ENCODE data around the gene FMN1. TPM values are rescaled to one million over a fixed set of nuclear protein-coding genes. Genes with fewer than 3 reads are reported as not detected.

Gene FMN1
- polyA plus RNA-seq, 3 donors = 0.28 to 3.7 (median 0.34) TPM

- peaks cover 6 to 22% (median 9%) of the 10 kb centered on the region in 7 donors for H3K9me3 Mint-ChIP-seq
- no peak overlapping the region for H3K4me2 ChIP-seq (replicated peaks; ENCODE audit: extremely low read depth, low read length, poor library complexity, severe bottlenecking)
- DNase-seq = no peak
- H3K36me3 Mint-ChIP-seq = no peaks in the 10 kb centered on the region
- no peak overlapping the region for H3K4me3 Mint-ChIP-seq
- no peaks in the 10 kb centered on the region for H3K27me3 ChIP-seq (ENCODE audit: control insufficient read depth in 2 of 2, insufficient read depth in 2 of 2, low read length in 2 of 2)
- H3K4me3 ChIP-seq (replicated peaks in 1 of 3; ENCODE audit: low read depth in 2 of 3, low read length in 3 of 3) = no peak overlapping the region
- peaks cover 0 to 14% (median 13%) of the 10 kb centered on the region in 3 donors for H3K27me3 Mint-ChIP-seq (ENCODE audit: low read depth in 3 of 3)
- no peak overlapping the region for H3K27ac Mint-ChIP-seq
- H3K79me2 ChIP-seq (ENCODE audit: insufficient read depth, low read length) = no peaks in the 10 kb centered on the region
- no peaks in the 10 kb centered on the region for H3K4me1 Mint-ChIP-seq
- H4K20me1 ChIP-seq (ENCODE audit: insufficient read depth, low read length) = no peaks in the 10 kb centered on the region
- H2AFZ ChIP-seq (ENCODE audit: insufficient read depth, low read depth, low read length, poor library complexity, severe bottlenecking) = no peak overlapping the region
- no peak overlapping the region for H3K9ac ChIP-seq (ENCODE audit: insufficient read depth, low read length, poor library complexity, severe bottlenecking)
- intact Hi-C loops (cut with micrococcal nuclease) = no loop called here
- no peak overlapping the region for H3K27ac ChIP-seq (ENCODE audit: low read depth in 1 of 2, low read length in 2 of 2)
- H3K4me1 ChIP-seq (ENCODE audit: control insufficient read depth in 1 of 2, insufficient read depth in 2 of 2, low read length in 2 of 2) = no peaks in the 10 kb centered on the region
- TF ChIP-seq, protein P1, sequence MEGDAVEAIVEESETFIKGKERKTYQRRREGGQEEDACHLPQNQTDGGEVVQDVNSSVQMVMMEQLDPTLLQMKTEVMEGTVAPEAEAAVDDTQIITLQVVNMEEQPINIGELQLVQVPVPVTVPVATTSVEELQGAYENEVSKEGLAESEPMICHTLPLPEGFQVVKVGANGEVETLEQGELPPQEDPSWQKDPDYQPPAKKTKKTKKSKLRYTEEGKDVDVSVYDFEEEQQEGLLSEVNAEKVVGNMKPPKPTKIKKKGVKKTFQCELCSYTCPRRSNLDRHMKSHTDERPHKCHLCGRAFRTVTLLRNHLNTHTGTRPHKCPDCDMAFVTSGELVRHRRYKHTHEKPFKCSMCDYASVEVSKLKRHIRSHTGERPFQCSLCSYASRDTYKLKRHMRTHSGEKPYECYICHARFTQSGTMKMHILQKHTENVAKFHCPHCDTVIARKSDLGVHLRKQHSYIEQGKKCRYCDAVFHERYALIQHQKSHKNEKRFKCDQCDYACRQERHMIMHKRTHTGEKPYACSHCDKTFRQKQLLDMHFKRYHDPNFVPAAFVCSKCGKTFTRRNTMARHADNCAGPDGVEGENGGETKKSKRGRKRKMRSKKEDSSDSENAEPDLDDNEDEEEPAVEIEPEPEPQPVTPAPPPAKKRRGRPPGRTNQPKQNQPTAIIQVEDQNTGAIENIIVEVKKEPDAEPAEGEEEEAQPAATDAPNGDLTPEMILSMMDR (IDR thresholded peaks at IDR 0.05) = no peak
- no peaks in the 10 kb centered on the region for H3K36me3 ChIP-seq (replicated peaks in 1 of 2; ENCODE audit: control insufficient read depth in 1 of 2, insufficient read depth in 2 of 2, low read length in 2 of 2)
- peaks cover 0 to 5% of the 10 kb centered on the region in 2 donors for H3K9me3 ChIP-seq (replicated peaks in 1 of 2; ENCODE audit: control insufficient read depth in 1 of 2, insufficient read depth in 1 of 2, low read length in 2 of 2)
- WGBS (ENCODE audit: insufficient coverage) = 82% methylated on average over 3 of the region's 5 CpGs
These were observed 450.9 kb downstream of the FMN1 start for GRCh38 chr15:32743411-32744140.

DNA sequence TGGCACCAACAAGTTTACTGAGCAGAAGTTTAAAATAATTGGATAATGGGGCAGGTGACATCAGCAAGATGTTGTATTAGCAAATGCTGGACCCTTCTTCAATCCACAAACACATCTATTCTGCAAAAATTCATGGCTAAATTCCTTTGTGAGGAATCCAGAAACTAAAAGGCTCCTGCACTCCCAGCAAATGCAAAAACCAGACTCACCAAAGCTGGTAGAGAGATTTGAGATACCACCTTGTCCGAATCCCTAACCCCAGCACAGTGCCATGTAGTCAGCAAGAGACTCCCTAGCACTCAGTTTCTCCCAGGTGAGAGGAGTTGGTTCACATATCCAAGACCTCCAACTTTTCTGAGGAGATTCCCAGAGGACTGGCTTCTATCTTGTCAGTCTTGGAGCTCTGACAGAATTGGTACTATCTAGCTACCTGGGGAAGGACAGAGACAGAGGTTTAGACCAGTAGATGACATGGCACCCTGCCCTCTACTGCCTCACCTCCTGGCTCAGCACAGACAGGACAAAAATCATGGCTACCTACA, 454.9 kb downstream of the FMN1 start:
- Histone ChIP-seq H3K79me2 (ENCODE audit: insufficient read depth, low read length) (no peaks in the 10 kb centered on the region), H4K20me1 (ENCODE audit: insufficient read depth, low read length) (no peaks in the 10 kb centered on the region), H3K36me3 (replicated peaks in 1 of 2; ENCODE audit: control insufficient read depth in 1 of 2, insufficient read depth in 2 of 2, low read length in 2 of 2) (no peaks in the 10 kb centered on the region), H3K27me3 (ENCODE audit: control insufficient read depth in 2 of 2, insufficient read depth in 2 of 2, low read length in 2 of 2) (no peaks in the 10 kb centered on the region), H3K9me3 (replicated peaks in 1 of 2; ENCODE audit: control insufficient read depth in 1 of 2, insufficient read depth in 1 of 2, low read length in 2 of 2) (peaks cover 0 to 5% of the 10 kb centered on the region in 2 donors), H3K4me2 (replicated peaks; ENCODE audit: extremely low read depth, low read length, poor library complexity, severe bottlenecking) (no peak overlapping the region), H2AFZ (ENCODE audit: insufficient read depth, low read depth, low read length, poor library complexity, severe bottlenecking) (no peak overlapping the region), H3K27ac (ENCODE audit: low read depth in 1 of 2, low read length in 2 of 2) (no peak overlapping the region), H3K9ac (ENCODE audit: insufficient read depth, low read length, poor library complexity, severe bottlenecking) (no peak overlapping the region), H3K4me1 (ENCODE audit: control insufficient read depth in 1 of 2, insufficient read depth in 2 of 2, low read length in 2 of 2) (no peaks in the 10 kb centered on the region), H3K4me3 (replicated peaks in 1 of 3; ENCODE audit: low read depth in 2 of 3, low read length in 3 of 3) (no peak overlapping the region)
- Mint-ChIP-seq H3K27me3 (ENCODE audit: low read depth in 3 of 3) (peaks cover 12 to 15% (median 14%) of the 10 kb centered on the region in 3 donors), H3K4me3 (no peak overlapping the region), H3K4me1 (no peaks in the 10 kb centered on the region), H3K27ac (no peak overlapping the region), H3K9me3 (peaks cover 6 to 19% (median 12%) of the 10 kb centered on the region in 7 donors), H3K36me3 (no peaks in the 10 kb centered on the region)
- no peak for DNase-seq
- WGBS (ENCODE audit: insufficient coverage) = no CpG with 5 or more reads among the region's 1 CpG
- intact Hi-C loops (cut with micrococcal nuclease) = no loop called here
- TF ChIP-seq, protein P1 (IDR thresholded peaks at IDR 0.05) = no peak
